22Rv1 (cell line): ENCODE measurements around the gene SPPL2A.
A peak's percentile ranks its signal among the peaks of the same experiment; 100 is the strongest.

Source experiments
- H3K27ac ChIP-seq: fragments of 450-650 bp; 2 replicates; pipeline ENCODE4 v1.5.1; 2017
- ZFX ChIP-seq: fragments of 450-650 bp; IDR thresholded peaks from 2 replicates; pipeline ENCODE4 v1.6.1; 2017; ENCODE audit warnings: antibody characterized with exemption, borderline replicate concordance
- TF ChIP-seq, protein P1 (sequence below): fragments of 450-650 bp; IDR thresholded peaks from 2 replicates; pipeline ENCODE4 v1.5.1; 2017; ENCODE audit warnings: mild to moderate bottlenecking

Gene SPPL2A

DNA sequence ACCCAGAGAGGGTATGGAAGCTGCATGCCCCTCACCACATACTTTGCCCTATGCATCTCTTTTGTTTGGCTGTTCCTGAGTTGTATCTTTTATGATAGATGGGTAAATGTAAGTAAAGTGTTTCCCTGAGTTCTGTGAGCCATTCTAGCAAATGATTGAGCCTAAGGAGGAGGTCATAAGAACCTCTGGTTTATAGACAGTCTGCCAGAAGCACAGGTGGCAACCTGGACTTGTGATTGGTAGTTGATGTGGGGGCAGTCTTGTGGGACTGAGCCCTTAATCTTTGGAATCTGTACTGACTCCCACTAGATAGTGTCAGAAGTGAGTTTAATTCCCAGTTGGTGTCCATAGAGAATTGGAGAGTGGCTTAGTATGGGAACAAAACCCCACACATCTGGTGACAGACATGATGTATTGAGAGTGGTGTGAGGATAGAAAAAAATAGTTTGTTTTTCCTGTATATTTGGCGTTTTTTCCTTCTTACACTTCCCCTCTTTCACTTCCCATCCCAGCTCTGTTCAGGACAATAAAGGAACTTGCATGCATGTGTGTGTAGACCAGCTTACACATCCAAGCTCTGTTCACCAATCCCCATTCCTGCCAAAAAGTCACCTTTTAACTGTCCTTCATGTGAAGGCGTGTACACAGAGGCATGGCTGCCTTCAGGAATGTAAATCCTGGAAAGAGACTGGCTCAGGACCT lies 38.1 kb upstream of the SPPL2A start:
- H3K27ac ChIP-seq: no peak overlapping the region
- TF ChIP-seq, protein P1, sequence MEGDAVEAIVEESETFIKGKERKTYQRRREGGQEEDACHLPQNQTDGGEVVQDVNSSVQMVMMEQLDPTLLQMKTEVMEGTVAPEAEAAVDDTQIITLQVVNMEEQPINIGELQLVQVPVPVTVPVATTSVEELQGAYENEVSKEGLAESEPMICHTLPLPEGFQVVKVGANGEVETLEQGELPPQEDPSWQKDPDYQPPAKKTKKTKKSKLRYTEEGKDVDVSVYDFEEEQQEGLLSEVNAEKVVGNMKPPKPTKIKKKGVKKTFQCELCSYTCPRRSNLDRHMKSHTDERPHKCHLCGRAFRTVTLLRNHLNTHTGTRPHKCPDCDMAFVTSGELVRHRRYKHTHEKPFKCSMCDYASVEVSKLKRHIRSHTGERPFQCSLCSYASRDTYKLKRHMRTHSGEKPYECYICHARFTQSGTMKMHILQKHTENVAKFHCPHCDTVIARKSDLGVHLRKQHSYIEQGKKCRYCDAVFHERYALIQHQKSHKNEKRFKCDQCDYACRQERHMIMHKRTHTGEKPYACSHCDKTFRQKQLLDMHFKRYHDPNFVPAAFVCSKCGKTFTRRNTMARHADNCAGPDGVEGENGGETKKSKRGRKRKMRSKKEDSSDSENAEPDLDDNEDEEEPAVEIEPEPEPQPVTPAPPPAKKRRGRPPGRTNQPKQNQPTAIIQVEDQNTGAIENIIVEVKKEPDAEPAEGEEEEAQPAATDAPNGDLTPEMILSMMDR: no peak
- no peak for TF ChIP-seq ZFX

DNA sequence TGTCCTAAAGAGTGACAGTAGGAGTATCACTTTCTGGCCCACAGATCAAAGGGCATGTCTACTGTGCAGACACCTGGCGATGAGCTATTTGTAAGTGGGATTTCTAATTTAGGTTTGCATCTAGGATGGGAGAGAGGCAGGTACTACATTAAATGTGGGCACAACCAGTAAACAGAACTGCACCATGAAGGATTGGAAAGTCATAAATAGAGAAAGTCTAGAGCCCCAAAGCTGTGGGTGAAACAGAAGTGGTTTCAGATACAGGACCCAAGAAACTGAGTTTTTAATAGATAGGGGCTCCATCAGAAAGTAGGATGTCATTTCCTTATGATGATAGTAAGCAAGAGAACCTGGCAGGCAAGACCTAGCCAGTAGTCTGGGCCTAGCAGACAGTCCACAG lies 35.2 kb upstream of the SPPL2A start:
- no peak overlapping the region for H3K27ac ChIP-seq
- TF ChIP-seq, protein P1: no peak
- no peak for TF ChIP-seq ZFX

DNA sequence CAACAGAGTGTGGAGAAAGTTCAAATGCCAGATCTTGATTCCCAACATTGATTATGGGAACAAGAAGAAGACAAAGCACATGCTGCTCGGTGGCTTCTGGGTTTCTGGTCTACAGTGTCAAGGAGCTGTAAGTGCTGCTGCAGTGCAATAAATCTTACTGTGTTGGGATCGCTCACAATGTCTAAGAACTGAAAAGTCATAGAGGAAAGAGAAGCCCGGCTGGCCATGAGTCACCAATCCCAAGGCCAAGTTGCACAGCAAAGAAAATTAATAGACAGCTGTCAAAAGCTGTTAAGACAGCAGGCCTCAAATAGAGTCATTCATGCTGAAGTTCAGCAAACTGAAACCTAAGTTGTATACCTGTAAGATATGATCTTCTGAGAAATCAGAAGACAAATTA lies 33.2 kb upstream of the SPPL2A start:
- H3K27ac ChIP-seq: peak overlapping the region; percentile 48
- TF ChIP-seq ZFX: no peak
- TF ChIP-seq, protein P1: no peak

DNA sequence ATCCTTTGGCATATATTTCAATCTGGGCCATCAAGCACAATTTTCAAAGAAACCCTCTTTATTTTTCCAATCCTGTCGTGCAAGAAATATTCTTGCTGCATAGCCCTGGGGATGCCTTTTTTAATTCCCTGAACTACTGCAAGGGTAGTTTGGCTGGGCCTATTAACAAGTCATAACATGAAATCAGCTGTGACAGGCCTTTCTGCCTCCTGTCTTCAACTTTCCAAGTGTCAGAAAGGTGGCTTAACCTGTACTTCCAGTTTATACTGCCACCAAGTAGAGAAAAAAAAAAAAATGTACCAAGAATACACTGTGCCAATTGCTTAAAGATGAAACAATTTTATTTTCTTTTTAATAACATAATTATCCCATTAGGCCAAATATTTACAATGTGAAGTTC lies 32.4 kb upstream of the SPPL2A start:
- TF ChIP-seq ZFX: no peak
- TF ChIP-seq, protein P1: no peak
- H3K27ac ChIP-seq: peak overlapping the region; percentile 48

DNA sequence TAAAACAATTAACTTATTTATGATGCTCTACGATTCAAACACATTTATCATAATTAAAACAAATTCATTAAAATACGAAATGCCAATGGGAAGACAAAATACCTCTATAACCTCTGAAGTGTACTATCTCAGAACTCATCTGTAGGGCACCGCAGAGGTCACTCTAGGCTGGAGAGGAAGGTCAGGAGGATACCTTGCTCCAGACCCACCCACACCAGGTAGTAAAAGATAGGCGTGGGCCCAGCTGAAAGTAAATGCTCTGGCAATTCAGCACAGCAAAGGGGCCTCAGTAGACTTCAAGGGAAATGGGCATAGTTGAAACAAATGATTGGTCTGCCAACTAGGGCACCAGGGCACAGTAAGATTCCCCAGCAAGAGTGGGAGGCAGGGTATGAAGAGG lies 26.0 kb upstream of the SPPL2A start:
- H3K27ac ChIP-seq: no peak overlapping the region
- TF ChIP-seq, protein P1: no peak
- TF ChIP-seq ZFX: no peak

DNA sequence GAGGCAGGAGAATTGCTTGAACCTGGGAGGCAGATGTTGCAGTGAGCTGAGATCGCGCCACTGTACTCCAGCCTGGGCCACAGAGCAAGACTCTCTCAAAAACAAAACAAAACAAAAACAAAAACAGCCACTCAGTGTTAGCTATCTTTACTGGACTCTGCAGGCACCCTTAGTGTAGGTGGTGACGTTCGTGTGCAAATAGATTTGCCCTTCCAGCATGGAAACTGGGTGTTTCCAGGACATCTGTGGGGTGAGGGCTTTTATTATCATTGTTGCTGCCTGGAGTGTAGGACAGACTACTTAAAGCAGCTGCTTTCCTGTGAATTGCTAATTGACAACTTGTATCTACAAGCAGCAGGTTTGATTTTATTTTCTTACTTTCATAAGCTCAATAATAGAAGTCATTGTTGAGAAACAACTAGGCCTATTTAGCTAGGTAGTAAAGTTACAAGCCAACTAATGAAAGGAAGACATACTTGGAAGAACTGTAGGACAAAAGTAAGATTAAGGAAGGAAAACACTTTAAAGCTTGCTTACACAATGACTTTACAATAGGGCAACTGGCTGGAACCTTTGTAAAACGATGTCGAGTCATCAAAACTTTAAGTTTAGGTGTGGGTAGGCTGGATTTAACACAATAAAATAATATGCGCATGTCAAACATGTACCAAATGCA lies 25.4 kb upstream of the SPPL2A start:
- no peak overlapping the region for H3K27ac ChIP-seq
- TF ChIP-seq, protein P1: no peak
- no peak for TF ChIP-seq ZFX

DNA sequence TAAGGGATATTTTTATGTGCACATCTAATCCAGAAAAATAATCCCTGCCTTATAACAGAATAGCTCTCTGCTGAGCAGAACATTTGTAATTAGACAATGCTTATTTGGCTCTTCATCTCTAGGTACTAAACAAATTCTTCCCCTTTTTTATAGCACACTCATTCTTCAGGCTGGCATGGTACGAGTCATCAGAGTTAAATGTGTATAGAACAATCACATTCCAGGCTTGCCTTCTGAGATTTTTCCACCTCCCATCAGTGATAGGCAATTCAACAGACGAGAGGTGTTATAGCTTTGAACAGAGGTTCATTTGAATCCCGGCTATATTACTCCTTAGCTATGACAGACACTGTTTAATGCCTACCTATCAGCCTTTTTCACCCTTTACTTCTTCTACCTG lies 21.4 kb upstream of the SPPL2A start:
- TF ChIP-seq ZFX: no peak
- TF ChIP-seq, protein P1: no peak
- H3K27ac ChIP-seq: no peak overlapping the region
